T-cell (primary cell): ENCODE data around the gene ABCB11. TPM values are rescaled to one million over a fixed set of nuclear protein-coding genes. Genes with fewer than 3 reads are reported as not detected.
"Not testable (repeated sequence)": the region's sequence is repeated elsewhere in the genome, so short reads cannot be mapped to it uniquely, and the experiment has no call there.

Source experiments
- ATAC-seq, 4 experiments: fragments of 200-7000 bp in 3 of 4; fragments of 150-1000 bp in 1 of 4; cut with Tn5 transposase; replicated peaks in 1 of 4; 1 replicate in 3 of 4; 2 replicates in 1 of 4; pipeline ENCODE4 v1.10.0; 2021; ENCODE audit warnings: moderate library complexity in 3 of 4, mild to moderate bottlenecking in 2 of 4, moderate number of reproducible peaks in 1 of 4
- CTCF ChIA-PET, 2 donors: fragments of 300-600 bp; sonication (Branson Sonifier 250); formaldehyde crosslinking; loops; one replicate each; lab custom pipeline; 2022; ENCODE audit warnings: antibody characterized with exemption in 2 of 2; lab: Charles Lee
- POLR2A ChIA-PET, 2 donors: fragments of 300-600 bp; sonication (Branson Sonifier 250); formaldehyde crosslinking; loops; one replicate each; lab custom pipeline; 2022; ENCODE audit warnings: antibody characterized with exemption in 2 of 2; lab: Charles Lee
- DNase-seq, 35 experiments: peaks; one replicate each; pipeline versions ENCODE4 v3.0.0 to v3.0.0-alpha.2; 2013 to 2023
- H3K27ac ChIP-seq: one replicate; pipeline ENCODE4 v1.5.1; 2013; ENCODE audit warnings: low read length
- H3K27me3 ChIP-seq, 2 experiments: replicated peaks in 1 of 2; 1 replicate in 1 of 2; 2 replicates in 1 of 2; pipeline versions ENCODE4 v1.6.1 to v1.7.0; 2013; ENCODE audit warnings: low read length in 1 of 2, mixed read lengths in 1 of 2; ENCODE audit not compliant: control insufficient read depth in 2 of 2, insufficient read depth in 2 of 2; ENCODE audit errors: extremely low read depth in 1 of 2
- H3K36me3 ChIP-seq, 2 donors: 1 replicate in 1 of 2; 2 replicates in 1 of 2; pipeline versions ENCODE4 v1.6.1 to v1.7.0; 2013; ENCODE audit warnings: low read length in 1 of 2; ENCODE audit not compliant: control insufficient read depth in 2 of 2, insufficient read depth in 1 of 2; ENCODE audit errors: extremely low read depth in 1 of 2
- H3K4me1 ChIP-seq, 2 experiments: 1 replicate in 1 of 2; 2 replicates in 1 of 2; pipeline versions ENCODE4 v1.6.1 to v1.7.0; 2013; ENCODE audit warnings: low read length in 2 of 2, mixed read lengths in 1 of 2; ENCODE audit not compliant: insufficient read depth in 2 of 2, control insufficient read depth in 1 of 2; ENCODE audit errors: extremely low read depth in 1 of 2
- H3K4me3 ChIP-seq, 2 donors: 1 replicate in 1 of 2; 2 replicates in 1 of 2; pipeline versions ENCODE4 v1.5.1 to v1.7.0; 2013; ENCODE audit warnings: mild to moderate bottlenecking in 2 of 2, low read length in 1 of 2, moderate library complexity in 1 of 2; ENCODE audit not compliant: control insufficient read depth in 1 of 2; ENCODE audit errors: extremely low read depth in 1 of 2
- H3K9me3 ChIP-seq: 2 replicates; pipeline ENCODE4 v1.7.0; 2013
- H3K27ac Mint-ChIP-seq, 2 donors: one replicate each; pipeline ENCODE4 v1.8.0; 2020 to 2021; ENCODE audit warnings: mild to moderate bottlenecking in 2 of 2, mixed read lengths in 2 of 2
- H3K27me3 Mint-ChIP-seq, 2 donors: one replicate each; pipeline ENCODE4 v1.8.0; 2021 to 2022; ENCODE audit warnings: mixed read lengths in 2 of 2
- H3K36me3 Mint-ChIP-seq: one replicate; pipeline ENCODE4 v1.8.0; 2021; ENCODE audit warnings: mixed read lengths
- H3K4me1 Mint-ChIP-seq, 3 donors: one replicate each; pipeline ENCODE4 v1.8.0; 2020 to 2022; ENCODE audit warnings: mixed read lengths in 3 of 3, mild to moderate bottlenecking in 1 of 3
- H3K4me3 Mint-ChIP-seq, 3 donors: one replicate each; pipeline ENCODE4 v1.8.0; 2020 to 2022; ENCODE audit warnings: mild to moderate bottlenecking in 3 of 3, mixed read lengths in 3 of 3, moderate library complexity in 3 of 3
- H3K9me3 Mint-ChIP-seq, 3 donors: one replicate each; pipeline ENCODE4 v1.8.0; 2020 to 2022; ENCODE audit warnings: mixed read lengths in 3 of 3
- WGBS: methylation state at CpG from one replicate; pipeline ENCODE4 v1.1.5; 2013; ENCODE audit warnings: missing lambda C conversion rate; ENCODE audit not compliant: insufficient coverage; 5-methylcytosine and 5-hydroxymethylcytosine counted together
- total RNA-seq, 35 experiments: library from RNA in 6 of 35; stranded (reverse) in 6 of 35; fragments of 120-200 nt in 1 of 35; gene quantifications; one replicate each; pipeline versions ENCODE4 v1.2.1 to v1.2.4 and lab custom pipeline; 2013 to 2026

ABCB11 gene
- total RNA-seq, 5 donors from 2014 or later (not counting 1 experiment from before 2014, with no cell fraction given), result 0.03 TPM; not detected in 3

- DNase-seq, H3K27ac Mint-ChIP-seq, H3K27me3 ChIP-seq, H3K4me3 ChIP-seq, H3K27ac ChIP-seq, H3K36me3 Mint-ChIP-seq, H3K4me1 ChIP-seq, H3K36me3 ChIP-seq, H3K9me3 ChIP-seq, H3K9me3 Mint-ChIP-seq, ATAC-seq, POLR2A ChIA-PET, CTCF ChIA-PET, H3K4me3 Mint-ChIP-seq: not testable (repeated sequence)
- H3K27me3 Mint-ChIP-seq, result peaks cover 0 to 14% of the 10 kb centered on the region in 2 donors
- 60% methylated on average over 3 of the region's 5 CpGs for WGBS
- peaks cover 4 to 16% (median 11%) of the 10 kb centered on the region in 3 donors for H3K4me1 Mint-ChIP-seq
Measured at GRCh38 chr2:169012191-169012792, 18.8 kb downstream of the ABCB11 start.

DNA sequence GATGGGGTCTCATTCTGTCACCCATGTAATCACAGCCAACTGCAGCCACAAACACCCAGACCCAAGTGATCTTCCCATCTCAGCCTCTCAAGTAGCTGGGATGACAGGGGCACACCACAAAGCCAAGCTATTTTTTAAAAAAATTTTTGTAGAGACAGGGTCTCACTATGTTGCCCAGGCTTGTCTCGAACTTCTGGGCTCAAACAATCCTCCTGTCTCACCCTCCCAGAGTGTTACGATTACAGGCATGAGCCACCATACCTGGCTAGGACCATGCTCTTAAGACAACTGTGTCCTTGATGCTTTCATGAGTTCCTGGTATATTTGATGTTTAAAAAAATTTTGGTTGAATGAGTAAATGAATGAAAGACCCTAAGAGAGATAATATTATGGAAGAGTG is 19.4 kb downstream of the ABCB11 start:
- Mint-ChIP-seq H3K36me3 (no peaks in the 10 kb centered on the region), H3K4me1 (peaks cover 4 to 16% (median 11%) of the 10 kb centered on the region in 3 donors), H3K27ac (no peak overlapping the region), H3K4me3 (no peak overlapping the region), H3K27me3 (peaks cover 0 to 14% of the 10 kb centered on the region in 2 donors), H3K9me3 (peaks cover 0 to 7% (median 0%) of the 10 kb centered on the region in 3 donors)
- ATAC-seq, result no peak
- peaks cover 0 to 2% of the 10 kb centered on the region in 2 experiments for H3K4me1 ChIP-seq
- WGBS, result 60% methylated on average over 1 of the region's 2 CpGs
- CTCF ChIA-PET, result no interaction called here
- H3K9me3 ChIP-seq, result no peaks in the 10 kb centered on the region
- no peak overlapping the region for H3K27ac ChIP-seq
- POLR2A ChIA-PET, result no interaction called here
- H3K36me3 ChIP-seq, result no peaks in the 10 kb centered on the region
- H3K27me3 ChIP-seq, result no peaks in the 10 kb centered on the region
- no peak overlapping the region for H3K4me3 ChIP-seq
- DNase-seq, result no peak

GRCh38 chr2:169010633-169011460 is 20.3 kb downstream of the ABCB11 start:
- ChIA-PET POLR2A (interaction anchor here in 1 of 2 donors (0.5 kb wide), 1 partner anchor 165 kb away, joined by 7 read pairs; no protein-coding TSS in a partner anchor), CTCF (interaction anchor here in 1 of 2 donors (0.5 kb wide), 1 partner anchor 15 kb away, joined by 4 read pairs; no protein-coding TSS in a partner anchor)
- Histone ChIP-seq H3K36me3 (no peaks in the 10 kb centered on the region), H3K9me3 (no peaks in the 10 kb centered on the region), H3K4me1 (peaks cover 0 to 2% of the 10 kb centered on the region in 2 experiments), H3K27ac (no peak overlapping the region), H3K4me3 (no peak overlapping the region), H3K27me3 (no peaks in the 10 kb centered on the region)
- Mint-ChIP-seq H3K36me3 (no peaks in the 10 kb centered on the region), H3K27ac (no peak overlapping the region), H3K27me3 (peaks cover 0 to 10% of the 10 kb centered on the region in 2 donors), H3K4me3 (no peak overlapping the region), H3K4me1 (peaks cover 4 to 15% (median 11%) of the 10 kb centered on the region in 3 donors), H3K9me3 (peaks cover 0 to 2% (median 0%) of the 10 kb centered on the region in 3 donors)
- ATAC-seq (no peak), DNase-seq (no peak)
- 100% methylated on average over 1 of the region's 8 CpGs for WGBS

- Mint-ChIP-seq H3K36me3 (no peaks in the 10 kb centered on the region), H3K4me1 (peaks cover 4 to 12% (median 11%) of the 10 kb centered on the region in 3 donors), H3K27me3 (peaks cover 0 to 3% of the 10 kb centered on the region in 2 donors), H3K27ac (no peak overlapping the region), H3K4me3 (no peak overlapping the region), H3K9me3 (no peaks in the 10 kb centered on the region)
- DNase-seq, result no peak
- ChIA-PET CTCF (interaction anchor here in 1 of 2 donors (0.5 kb wide), 1 partner anchor 14 kb away, joined by 4 read pairs; no protein-coding TSS in a partner anchor), POLR2A (interaction anchor here in 1 of 2 donors (0.5 kb wide), 1 partner anchor 165 kb away, joined by 7 read pairs; no protein-coding TSS in a partner anchor)
- Histone ChIP-seq H3K27me3 (peaks cover 0 to 5% of the 10 kb centered on the region in 2 experiments), H3K4me1 (peaks cover 0 to 2% of the 10 kb centered on the region in 2 experiments), H3K36me3 (no peaks in the 10 kb centered on the region), H3K9me3 (no peaks in the 10 kb centered on the region), H3K27ac (no peak overlapping the region), H3K4me3 (no peak overlapping the region)
- no peak for ATAC-seq
- whole genome bisulfite sequencing, result 20% methylated on average over 1 of the region's 3 CpGs
Measured at GRCh38 chr2:169009865-169010579, 21.1 kb downstream of the ABCB11 start.

DNA sequence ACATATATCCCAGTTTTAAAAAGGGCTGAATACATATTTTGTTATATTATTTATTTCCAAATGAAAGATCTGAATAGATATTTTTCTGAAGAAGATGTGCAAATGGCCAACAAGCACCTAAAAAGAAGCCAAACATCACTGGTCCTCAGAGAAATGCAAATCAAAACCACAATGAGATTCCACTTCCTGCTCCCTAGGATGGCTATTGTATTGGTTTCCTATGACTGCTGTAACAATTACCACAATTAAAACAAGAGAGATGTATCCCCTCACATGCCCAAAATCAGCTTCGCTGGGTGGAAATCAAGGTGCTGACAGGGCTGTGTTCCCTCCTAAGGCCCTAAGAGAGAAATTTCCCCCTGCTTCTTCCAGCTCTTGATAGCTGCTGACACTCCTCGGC is 23.2 kb downstream of the ABCB11 start:
- H3K27me3 ChIP-seq, result peaks cover 0 to 5% of the 10 kb centered on the region in 2 experiments
- ChIA-PET POLR2A (no interaction called here), CTCF (no interaction called here)
- WGBS, result 62% methylated on average over 2 of the region's 2 CpGs
- Mint-ChIP-seq H3K9me3 (no peaks in the 10 kb centered on the region), H3K27me3 (no peaks in the 10 kb centered on the region), H3K36me3 (no peaks in the 10 kb centered on the region), H3K4me3 (no peak overlapping the region), H3K4me1 (peaks cover 4 to 13% (median 12%) of the 10 kb centered on the region in 3 donors), H3K27ac (no peak overlapping the region)
- no peak overlapping the region for H3K27ac ChIP-seq
- no peak overlapping the region for H3K4me3 ChIP-seq
- ATAC-seq (no peak), DNase-seq (no peak)
- no peaks in the 10 kb centered on the region for H3K36me3 ChIP-seq
- peaks cover 0 to 2% of the 10 kb centered on the region in 2 experiments for H3K4me1 ChIP-seq
- H3K9me3 ChIP-seq, result no peaks in the 10 kb centered on the region

DNA sequence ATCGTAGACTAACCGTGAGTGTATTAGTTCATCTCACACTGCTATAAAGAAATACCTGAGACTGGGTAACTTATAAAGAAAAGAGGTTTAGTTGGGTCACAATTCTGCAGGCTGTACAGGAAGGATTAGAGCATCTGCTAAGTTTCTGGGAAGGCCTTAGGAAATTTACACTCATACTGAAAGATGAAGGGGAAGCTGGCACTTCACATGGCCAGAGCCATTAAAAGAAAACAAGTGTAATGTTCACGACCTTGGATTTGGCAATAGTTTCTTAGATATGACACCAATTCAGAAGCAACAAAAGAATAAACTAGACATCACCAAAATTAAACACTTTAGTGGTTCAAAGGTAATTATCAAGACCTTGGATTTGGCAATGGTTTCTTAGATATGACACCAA is 23.8 kb downstream of the ABCB11 start:
- CTCF ChIA-PET, result no interaction called here

More for the DNA sequence above, 23.8 kb downstream of the ABCB11 start:
- Mint-ChIP-seq H3K4me3 (no peak overlapping the region), H3K36me3 (no peaks in the 10 kb centered on the region), H3K27me3 (no peaks in the 10 kb centered on the region), H3K27ac (no peak overlapping the region), H3K9me3 (no peaks in the 10 kb centered on the region), H3K4me1 (peaks cover 4 to 13% (median 12%) of the 10 kb centered on the region in 3 donors)
- no peak for DNase-seq
- peaks cover 0 to 5% of the 10 kb centered on the region in 2 experiments for H3K27me3 ChIP-seq
- no peaks in the 10 kb centered on the region for H3K9me3 ChIP-seq
- no peaks in the 10 kb centered on the region for H3K36me3 ChIP-seq
- WGBS, result no CpG with 5 or more reads among the region's 3 CpGs
- peaks cover 0 to 2% of the 10 kb centered on the region in 2 experiments for H3K4me1 ChIP-seq
- no peak overlapping the region for H3K4me3 ChIP-seq
- no peak for ATAC-seq
- POLR2A ChIA-PET, result no interaction called here
- no peak overlapping the region for H3K27ac ChIP-seq
